Measurements from ENCODE around the gene PRR3. TPM values are rescaled to one million over a fixed set of nuclear protein-coding genes. Genes with fewer than 3 reads are reported as not detected.

PRR3 gene
- total and polyA plus RNA-seq, 9 of the 15 experiments (the other 6 are each of a cell fraction or from before 2014, with no cell fraction given) = 23.5 to 59.6 (median 28.8) TPM

GRCh38 chr6:30571075-30571761 lies 14.1 kb downstream of the PRR3 start, which contains the start of gene ABCF1 (continued):
- peak; percentile 29; the same call in 1 of the 2 replicates for TF ChIP-seq ZNF583 (CRISPR knock-in tag; IDR thresholded peaks at IDR 0.05)
- TF ChIP-seq ZBTB7A (IDR thresholded peaks at IDR 0.05; ENCODE audit: borderline replicate concordance, control insufficient read depth, low read depth, low read length) = peak; percentile 63; the same call in 1 of the 2 replicates
- peak in 2 of 3 experiments; percentile 81 to 94; a peak in 4 of 6 replicates for TF ChIP-seq ZBTB11 (CRISPR knock-in tag; IDR thresholded peaks at IDR 0.05)
- TF ChIP-seq E2F6 (IDR thresholded peaks at IDR 0.05; ENCODE audit: borderline replicate concordance in 1 of 2, extremely low read depth in 1 of 2, insufficient read depth in 1 of 2, insufficient read length in 1 of 2, low read depth in 1 of 2, low read length in 1 of 2, poor library complexity in 1 of 2, severe bottlenecking in 1 of 2) = peak; percentile 76 to 87
- no peak for TF ChIP-seq ZNF124 (CRISPR knock-in tag; IDR thresholded peaks at IDR 0.05)
- TF ChIP-seq PPARD (CRISPR knock-in tag; IDR thresholded peaks at IDR 0.05) = no peak
- TF ChIP-seq FOS (IDR thresholded peaks at IDR 0.05; ENCODE audit: extremely low read depth, insufficient read length) = no peak
- peak; percentile 12; the same call in 1 of the 2 replicates for TF ChIP-seq TAF7 (tag; IDR thresholded peaks at IDR 0.05)
- no peak for TF ChIP-seq ZKSCAN3 (CRISPR knock-in tag; IDR thresholded peaks at IDR 0.05)
- TF ChIP-seq RFX7 (CRISPR knock-in tag; IDR thresholded peaks at IDR 0.05) = no peak
- TF ChIP-seq TBL1XR1 (IDR thresholded peaks at IDR 0.05; ENCODE audit: low read length in 2 of 2) = peak in 1 of 2 experiments; percentile 62; a peak in 1 of 4 replicates
- no peak for TF ChIP-seq CHD4 (IDR thresholded peaks at IDR 0.05; ENCODE audit: insufficient read depth, insufficient replicate concordance, low read depth, low read length, poor library complexity, severe bottlenecking)
- TF ChIP-seq NCOA4 (IDR thresholded peaks at IDR 0.05; ENCODE audit: partially characterized antibody) = no peak
- TF ChIP-seq ZBTB26 (CRISPR knock-in tag; IDR thresholded peaks at IDR 0.05) = peak; percentile 95
- peak; percentile 99 for TF ChIP-seq POLR2A (conservative IDR thresholded peaks at IDR 0.05)
- no peak for TF ChIP-seq ZNF280B (CRISPR knock-in tag; IDR thresholded peaks at IDR 0.05)
- no peak for TF ChIP-seq CHD1 (IDR thresholded peaks at IDR 0.05; ENCODE audit: low read length)
- no peak for TF ChIP-seq CEBPB (tag; IDR thresholded peaks at IDR 0.05)
